Suprapubic skin (tissue), 4 donors: Measurements from ENCODE around the gene UBR2. TPM values are rescaled to one million over a fixed set of nuclear protein-coding genes. Genes with fewer than 3 reads are reported as not detected.

Experiments
- DNase-seq, 2 donors: peaks; one replicate each; pipeline ENCODE4 v3.0.0-alpha.2; 2019; ENCODE audit warnings: low spot score in 2 of 2
- H3K27ac ChIP-seq: fragments of 200-600 bp; sonication (generic); one replicate; pipeline ENCODE4 v1.5.1; 2019
- H3K27me3 ChIP-seq: fragments of 200-600 bp; sonication (generic); one replicate; pipeline ENCODE4 v1.5.1; 2019
- H3K36me3 ChIP-seq: fragments of 200-600 bp; sonication (generic); one replicate; pipeline ENCODE4 v1.5.1; 2019
- H3K4me1 ChIP-seq: fragments of 200-600 bp; sonication (generic); one replicate; pipeline ENCODE4 v1.5.1; 2019
- H3K4me3 ChIP-seq: fragments of 200-600 bp; sonication (generic); one replicate; pipeline ENCODE4 v1.5.1; 2019; ENCODE audit warnings: mild to moderate bottlenecking
- H3K9me3 ChIP-seq: fragments of 200-600 bp; sonication (generic); one replicate; pipeline ENCODE4 v1.5.1; 2019
- CTCF ChIP-seq, 2 donors: fragments of 200-600 bp in 1 of 2; fragments of 450-650 bp in 1 of 2; sonication (generic) in 1 of 2; IDR thresholded peaks; one replicate each; pipeline ENCODE4 v1.5.1; 2016 to 2019; ENCODE audit warnings: antibody characterized with exemption in 2 of 2, mild to moderate bottlenecking in 1 of 2, moderate library complexity in 1 of 2
- EP300 ChIP-seq: sonication (generic); formaldehyde crosslinking; IDR thresholded peaks from one replicate; pipeline ENCODE4 v1.6.1; 2017; ENCODE audit warnings: antibody characterized with exemption
- POLR2A ChIP-seq, 2 donors: fragments of 450-650 bp; IDR thresholded peaks; one replicate each; pipeline ENCODE4 v1.6.1; 2017; ENCODE audit warnings: antibody characterized with exemption in 2 of 2, mild to moderate bottlenecking in 2 of 2, moderate library complexity in 2 of 2
- POLR2AphosphoS5 ChIP-seq, 3 donors: sonication (generic); formaldehyde crosslinking; IDR thresholded peaks; one replicate each; pipeline ENCODE4 v1.6.1; 2017; ENCODE audit warnings: antibody characterized with exemption in 3 of 3
- WGBS: methylation state at CpG from one replicate; pipeline ENCODE4 v1.1.5; 2018; 5-methylcytosine and 5-hydroxymethylcytosine counted together
- total RNA-seq, 4 donors: library from RNA; depleted of rRNA; stranded (reverse); fragments of >200 nt; gene quantifications; one replicate each; pipeline ENCODE4 v1.1.0, GENCODE V29; 2016

Gene UBR2
- 10 to 100 TPM; 18.5 to 37.9 (median 26.1) TPM for total RNA-seq

DNA sequence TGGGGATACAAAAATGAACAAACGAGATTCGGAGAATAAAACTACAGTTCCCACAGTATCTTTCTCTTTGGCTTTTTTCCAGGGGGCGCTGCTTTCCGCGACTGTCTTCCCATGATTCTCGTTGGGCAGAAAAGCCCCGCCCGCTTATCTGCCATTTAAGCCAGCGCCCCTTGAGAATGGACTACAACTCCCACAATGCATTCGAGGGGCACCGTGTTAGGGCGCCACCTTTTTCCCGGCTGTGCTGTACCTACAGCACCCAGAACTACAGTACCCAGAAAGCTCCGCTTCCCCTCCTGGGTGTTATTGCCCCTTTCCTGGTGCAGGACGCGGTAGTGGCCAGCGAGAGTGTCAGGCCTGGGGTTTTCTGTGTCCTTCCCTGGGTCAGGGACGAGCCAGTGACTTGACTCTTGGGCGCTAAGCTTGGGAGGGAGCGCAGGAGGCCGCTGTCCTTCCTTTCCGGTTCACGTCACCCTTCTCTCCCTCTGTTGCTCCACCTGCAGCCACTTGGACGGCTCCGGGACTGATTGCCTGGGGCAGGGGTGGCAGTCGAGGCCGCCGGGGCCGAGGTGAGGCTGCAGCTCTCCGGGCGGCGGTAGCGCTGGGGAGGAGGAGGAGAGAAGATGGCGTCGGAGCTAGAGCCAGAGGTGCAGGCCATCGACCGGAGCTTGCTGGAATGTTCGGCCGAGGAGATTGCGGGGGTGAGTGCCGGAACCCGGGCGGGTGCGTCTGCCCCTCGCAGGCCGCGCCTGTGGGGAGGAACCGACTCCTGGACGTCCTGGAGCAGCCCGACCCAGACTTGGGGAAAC is at the start of gene UBR2:
TSS of gene UBR2 (plus strand) at position 333 of the 809 bp plus-strand sequence. CDS start at position 624, 291 bp downstream.
- H3K27ac ChIP-seq: peak within 1 kb of the TSS; percentile 97
- TF ChIP-seq POLR2AphosphoS5 (IDR thresholded peaks at IDR 0.05) (peak in 1 of 3 donors; percentile 56), EP300 (no peak), POLR2A (IDR thresholded peaks at IDR 0.05) (peak in 1 of 2 donors; percentile 83)
- no peaks in the 10 kb centered on the region for H3K27me3 ChIP-seq
- peak within 1 kb of the TSS; percentile 76 for H3K4me3 ChIP-seq
- H3K9me3 ChIP-seq: no peaks in the 10 kb centered on the region
- peaks cover 19% of the 10 kb centered on the region for H3K4me1 ChIP-seq
- no peaks in the 10 kb centered on the region for H3K36me3 ChIP-seq
- DNase-seq: peak; percentile 98
- under 1% methylated on average over 25 of the region's 50 CpGs for WGBS

DNA sequence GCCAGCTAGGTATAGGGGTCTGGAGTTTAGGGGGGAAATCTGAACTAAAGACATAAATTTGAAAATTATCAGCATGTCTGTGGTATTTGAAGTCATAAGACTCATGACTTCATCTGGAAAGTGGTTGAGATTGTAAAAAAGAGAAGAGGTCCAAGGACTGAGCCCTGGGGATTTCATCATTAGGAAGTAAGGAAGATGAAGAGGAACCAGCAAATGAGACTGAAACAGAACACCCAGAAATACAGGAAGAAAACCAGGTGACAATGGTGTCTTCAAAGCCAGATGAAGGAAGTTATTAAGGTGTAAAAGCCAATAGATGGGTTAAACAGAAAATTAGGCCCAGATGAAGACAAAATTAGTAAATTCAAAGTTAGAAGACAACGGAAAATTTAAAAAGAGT is 49.1 kb upstream of the UBR2 start:
- Histone ChIP-seq H3K36me3 (no peaks in the 10 kb centered on the region), H3K4me1 (no peaks in the 10 kb centered on the region), H3K27ac (no peak overlapping the region), H3K9me3 (no peaks in the 10 kb centered on the region), H3K4me3 (no peak overlapping the region), H3K27me3 (no peaks in the 10 kb centered on the region)
- DNase-seq: no peak
- no peak for TF ChIP-seq CTCF (IDR thresholded peaks at IDR 0.05)
- no peak for TF ChIP-seq EP300
- no peak for TF ChIP-seq POLR2AphosphoS5 (IDR thresholded peaks at IDR 0.05)
- 87% methylated on average over 1 of the region's 1 CpG for whole genome bisulfite sequencing

DNA sequence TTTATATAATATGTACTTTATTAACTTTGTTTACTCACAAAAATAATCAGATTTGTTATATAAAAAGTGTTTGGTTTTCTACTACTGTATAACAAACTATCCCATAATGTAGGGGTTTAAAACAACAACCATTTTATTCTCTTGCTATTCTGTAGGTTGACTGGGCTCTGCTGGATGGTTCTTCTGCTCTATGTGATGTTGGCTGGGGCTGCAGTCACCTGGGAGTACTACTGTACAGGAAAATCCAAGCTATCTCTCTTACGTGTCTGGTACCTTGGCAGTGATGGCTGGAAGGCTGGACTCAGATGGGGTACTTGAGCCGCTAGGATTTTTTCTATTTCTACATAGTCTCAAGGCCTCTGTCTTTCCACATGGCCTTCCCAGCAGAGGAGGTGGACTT is 44.0 kb upstream of the UBR2 start:
- no peak overlapping the region for H3K4me3 ChIP-seq
- TF ChIP-seq POLR2AphosphoS5 (IDR thresholded peaks at IDR 0.05) (no peak), EP300 (no peak), CTCF (IDR thresholded peaks at IDR 0.05) (no peak), POLR2A (IDR thresholded peaks at IDR 0.05) (no peak)
- H3K36me3 ChIP-seq: no peaks in the 10 kb centered on the region
- H3K27me3 ChIP-seq: no peaks in the 10 kb centered on the region
- H3K27ac ChIP-seq: no peak overlapping the region
- H3K4me1 ChIP-seq: no peaks in the 10 kb centered on the region
- no peaks in the 10 kb centered on the region for H3K9me3 ChIP-seq
- 85% methylated on average over 2 of the region's 2 CpGs for WGBS
- no peak for DNase-seq

DNA sequence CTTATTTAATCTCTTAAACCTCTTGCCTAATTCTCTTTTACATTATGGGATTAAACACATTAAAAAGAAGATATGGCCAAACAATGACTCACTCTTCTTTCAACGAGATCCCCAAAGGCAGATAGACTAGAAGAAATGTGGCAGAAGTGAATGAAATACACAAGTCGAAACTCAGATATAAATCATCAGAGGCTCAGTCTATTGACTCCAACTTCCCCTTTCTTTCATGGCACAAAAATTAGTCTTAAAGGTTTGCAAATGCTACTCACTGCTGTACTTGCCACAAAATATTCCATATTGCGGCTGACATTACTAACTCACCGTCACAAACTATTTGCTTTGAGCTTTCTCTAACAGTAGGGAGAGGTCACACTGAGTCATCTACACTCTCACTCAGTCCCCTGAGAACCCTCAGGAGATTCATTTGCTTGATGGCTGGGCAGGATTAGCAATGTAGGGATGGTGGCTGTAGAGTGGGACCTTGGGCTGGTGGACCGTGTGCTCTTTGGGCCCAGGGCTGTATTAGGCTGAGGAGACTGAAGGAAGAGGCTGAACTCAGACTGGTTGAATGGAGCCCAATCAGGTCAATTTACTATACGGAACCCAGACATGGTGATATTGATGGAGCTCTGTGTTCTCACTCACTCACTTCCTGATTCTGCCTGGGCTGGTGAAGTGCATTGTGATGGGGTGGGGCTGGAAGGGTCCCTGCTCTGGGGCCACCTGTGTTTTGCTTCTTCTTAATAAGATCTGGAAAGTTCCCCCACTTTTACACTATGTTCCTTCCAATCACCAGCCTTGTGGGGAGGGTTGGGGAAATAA is 42.8 kb upstream of the UBR2 start:
- no peak overlapping the region for H3K4me3 ChIP-seq
- H3K36me3 ChIP-seq: no peaks in the 10 kb centered on the region
- DNase-seq: no peak
- WGBS: 54% methylated on average over 6 of the region's 6 CpGs
- no peak overlapping the region for H3K27ac ChIP-seq
- H3K27me3 ChIP-seq: no peaks in the 10 kb centered on the region
- no peaks in the 10 kb centered on the region for H3K9me3 ChIP-seq
- H3K4me1 ChIP-seq: no peaks in the 10 kb centered on the region
- no peak for TF ChIP-seq POLR2AphosphoS5 (IDR thresholded peaks at IDR 0.05)
- no peak for TF ChIP-seq POLR2A (IDR thresholded peaks at IDR 0.05)
- TF ChIP-seq CTCF (IDR thresholded peaks at IDR 0.05): no peak

- TF ChIP-seq EP300 (no peak), POLR2A (IDR thresholded peaks at IDR 0.05) (no peak), CTCF (IDR thresholded peaks at IDR 0.05) (no peak), POLR2AphosphoS5 (IDR thresholded peaks at IDR 0.05) (no peak)
These were observed 41.8 kb upstream of the UBR2 start for GRCh38 chr6:42522036-42522435.

More at GRCh38 chr6:42522036-42522435, 41.8 kb upstream of the UBR2 start:
- no peaks in the 10 kb centered on the region for H3K36me3 ChIP-seq
- H3K9me3 ChIP-seq: no peaks in the 10 kb centered on the region
- no peak for DNase-seq
- H3K27ac ChIP-seq: no peak overlapping the region
- no peaks in the 10 kb centered on the region for H3K4me1 ChIP-seq
- WGBS: 78% methylated on average over 2 of the region's 2 CpGs
- no peaks in the 10 kb centered on the region for H3K27me3 ChIP-seq
- no peak overlapping the region for H3K4me3 ChIP-seq
